ENCODE data around the gene SAMD3.
"Not testable (repeated sequence)": the region's sequence is repeated elsewhere in the genome, so short reads cannot be mapped to it uniquely, and the experiment has no call there.

Gene SAMD3

GRCh38 chr6:130176378-130176777 lies 46.4 kb downstream of the SAMD3 start:
- H3K27me3 ChIP-seq (ENCODE audit: low read depth, low read length), result no peaks in the 10 kb centered on the region
- no peak overlapping the region for H3K4me2 ChIP-seq (ENCODE audit: low read length)
- H3K27ac ChIP-seq (ENCODE audit: low read length), result no peak overlapping the region
- no peaks in the 10 kb centered on the region for H3K9me3 ChIP-seq (ENCODE audit: insufficient read depth, low read length)
- no peak overlapping the region for H3K9ac ChIP-seq (ENCODE audit: low read length)
- H3K36me3 ChIP-seq (replicated peaks; ENCODE audit: low read depth, low read length), result no peaks in the 10 kb centered on the region
- no peaks in the 10 kb centered on the region for H3K79me2 ChIP-seq (ENCODE audit: low read length)
- H4K20me1 ChIP-seq (ENCODE audit: insufficient read depth, low read length), result no peaks in the 10 kb centered on the region
- H2AFZ ChIP-seq (ENCODE audit: low read depth, low read length), result no peak overlapping the region
- H3K4me3 ChIP-seq (ENCODE audit: low read length), result no peak overlapping the region
- no peaks in the 10 kb centered on the region for H3K4me1 ChIP-seq (ENCODE audit: low read length)
- TF ChIP-seq EZH2phosphoT487 (IDR thresholded peaks at IDR 0.05; ENCODE audit: low read depth) (no peak), CTCF (IDR thresholded peaks at IDR 0.05; ENCODE audit: low read depth, low read length) (no peak)

- not testable (repeated sequence) for H3K9ac ChIP-seq (ENCODE audit: low read length)
Measured at GRCh38 chr6:130173377-130174004, 49.3 kb downstream of the SAMD3 start.

GRCh38 chr6:130170160-130170559 lies 52.6 kb downstream of the SAMD3 start:
- not testable (repeated sequence) for H3K27ac ChIP-seq (ENCODE audit: low read length); H3K27me3 ChIP-seq (ENCODE audit: low read depth, low read length); H3K4me1 ChIP-seq (ENCODE audit: low read length); H3K9ac ChIP-seq (ENCODE audit: low read length); H3K79me2 ChIP-seq (ENCODE audit: low read length); H3K4me3 ChIP-seq (ENCODE audit: low read length); H3K36me3 ChIP-seq (replicated peaks; ENCODE audit: low read depth, low read length); H3K9me3 ChIP-seq (ENCODE audit: insufficient read depth, low read length); H2AFZ ChIP-seq (ENCODE audit: low read depth, low read length); H3K4me2 ChIP-seq (ENCODE audit: low read length); H4K20me1 ChIP-seq (ENCODE audit: insufficient read depth, low read length)

More at GRCh38 chr6:130173377-130174004, 49.3 kb downstream of the SAMD3 start:
- H3K27ac ChIP-seq (ENCODE audit: low read length); H3K27me3 ChIP-seq (ENCODE audit: low read depth, low read length); H3K4me1 ChIP-seq (ENCODE audit: low read length); H4K20me1 ChIP-seq (ENCODE audit: insufficient read depth, low read length); H3K36me3 ChIP-seq (replicated peaks; ENCODE audit: low read depth, low read length); H3K79me2 ChIP-seq (ENCODE audit: low read length); H3K9me3 ChIP-seq (ENCODE audit: insufficient read depth, low read length); H3K4me3 ChIP-seq (ENCODE audit: low read length); H2AFZ ChIP-seq (ENCODE audit: low read depth, low read length); H3K4me2 ChIP-seq (ENCODE audit: low read length): not testable (repeated sequence)

GRCh38 chr6:130167655-130168054 lies 55.1 kb downstream of the SAMD3 start:
- no peak overlapping the region for H2AFZ ChIP-seq (ENCODE audit: low read depth, low read length)
- no peaks in the 10 kb centered on the region for H3K79me2 ChIP-seq (ENCODE audit: low read length)
- H3K36me3 ChIP-seq (replicated peaks; ENCODE audit: low read depth, low read length), result no peaks in the 10 kb centered on the region
- H3K27me3 ChIP-seq (ENCODE audit: low read depth, low read length), result no peaks in the 10 kb centered on the region
- TF ChIP-seq EZH2phosphoT487 (IDR thresholded peaks at IDR 0.05; ENCODE audit: low read depth), result no peak
- TF ChIP-seq CTCF (IDR thresholded peaks at IDR 0.05; ENCODE audit: low read depth, low read length), result no peak
- H3K4me3 ChIP-seq (ENCODE audit: low read length), result no peak overlapping the region
- no peak overlapping the region for H3K9ac ChIP-seq (ENCODE audit: low read length)
- H3K4me1 ChIP-seq (ENCODE audit: low read length), result peaks cover 11% of the 10 kb centered on the region
- H4K20me1 ChIP-seq (ENCODE audit: insufficient read depth, low read length), result no peaks in the 10 kb centered on the region
- H3K27ac ChIP-seq (ENCODE audit: low read length), result no peak overlapping the region
- H3K4me2 ChIP-seq (ENCODE audit: low read length), result no peak overlapping the region
- H3K9me3 ChIP-seq (ENCODE audit: insufficient read depth, low read length), result no peaks in the 10 kb centered on the region

- Histone ChIP-seq H2AFZ (ENCODE audit: low read depth, low read length) (no peak overlapping the region), H3K9ac (ENCODE audit: low read length) (no peak overlapping the region), H3K4me1 (ENCODE audit: low read length) (peaks cover 41% of the 10 kb centered on the region), H3K4me3 (ENCODE audit: low read length) (no peak overlapping the region), H4K20me1 (ENCODE audit: insufficient read depth, low read length) (no peaks in the 10 kb centered on the region), H3K36me3 (replicated peaks; ENCODE audit: low read depth, low read length) (peaks cover 7% of the 10 kb centered on the region), H3K9me3 (ENCODE audit: insufficient read depth, low read length) (no peaks in the 10 kb centered on the region), H3K79me2 (ENCODE audit: low read length) (no peaks in the 10 kb centered on the region), H3K27me3 (ENCODE audit: low read depth, low read length) (no peaks in the 10 kb centered on the region), H3K4me2 (ENCODE audit: low read length) (no peak overlapping the region), H3K27ac (ENCODE audit: low read length) (no peak overlapping the region)
- no peak for TF ChIP-seq CTCF (IDR thresholded peaks at IDR 0.05; ENCODE audit: low read depth, low read length)
- TF ChIP-seq EZH2phosphoT487 (IDR thresholded peaks at IDR 0.05; ENCODE audit: low read depth), result no peak
Measured at GRCh38 chr6:130164251-130164650, 58.5 kb downstream of the SAMD3 start.
